Measurements from ENCODE around the gene PPIC. TPM values are rescaled to one million over a fixed set of nuclear protein-coding genes. Genes with fewer than 3 reads are reported as not detected.

The PPIC gene
- total RNA-seq, 1 donor from 2014 or later, result 13.6 TPM

GRCh38 chr5:123014689-123015088 is 21.8 kb downstream of the PPIC start:
- no peak overlapping the region for H3K27ac ChIP-seq (ENCODE audit: low read depth, low read length)
- H3K27me3 ChIP-seq (ENCODE audit: control insufficient read depth in 3 of 3, insufficient read depth in 3 of 3, low read length in 3 of 3), result no peaks in the 10 kb centered on the region
- H3K9ac ChIP-seq (ENCODE audit: low read depth in 1 of 3, low read length in 3 of 3), result no peak overlapping the region
- H3K4me3 ChIP-seq (ENCODE audit: low read length in 3 of 3), result no peak overlapping the region
- no peaks in the 10 kb centered on the region for H3K36me3 ChIP-seq (ENCODE audit: control insufficient read depth in 3 of 3, insufficient read depth in 3 of 3, low read length in 3 of 3)
- no peaks in the 10 kb centered on the region for H3K4me1 ChIP-seq (ENCODE audit: control insufficient read depth in 3 of 3, insufficient read depth in 3 of 3, low read length in 3 of 3)
- no peaks in the 10 kb centered on the region for H3K9me3 ChIP-seq (ENCODE audit: control insufficient read depth in 3 of 3, low read length in 3 of 3)

- no peak overlapping the region for H3K4me3 ChIP-seq (ENCODE audit: low read length in 3 of 3)
- H3K36me3 ChIP-seq (ENCODE audit: control insufficient read depth in 3 of 3, insufficient read depth in 3 of 3, low read length in 3 of 3), result no peaks in the 10 kb centered on the region
- H3K9me3 ChIP-seq (ENCODE audit: control insufficient read depth in 3 of 3, low read length in 3 of 3), result no peaks in the 10 kb centered on the region
- H3K27me3 ChIP-seq (ENCODE audit: control insufficient read depth in 3 of 3, insufficient read depth in 3 of 3, low read length in 3 of 3), result no peaks in the 10 kb centered on the region
- H3K9ac ChIP-seq (ENCODE audit: low read depth in 1 of 3, low read length in 3 of 3), result no peak overlapping the region
- no peak overlapping the region for H3K27ac ChIP-seq (ENCODE audit: low read depth, low read length)
- H3K4me1 ChIP-seq (ENCODE audit: control insufficient read depth in 3 of 3, insufficient read depth in 3 of 3, low read length in 3 of 3), result no peaks in the 10 kb centered on the region
Observed at GRCh38 chr5:123012321-123012720, 24.2 kb downstream of the PPIC start.

GRCh38 chr5:123007754-123008153 is 28.8 kb downstream of the PPIC start:
- Histone ChIP-seq H3K4me1 (ENCODE audit: control insufficient read depth in 3 of 3, insufficient read depth in 3 of 3, low read length in 3 of 3) (no peaks in the 10 kb centered on the region), H3K9me3 (ENCODE audit: control insufficient read depth in 3 of 3, low read length in 3 of 3) (no peaks in the 10 kb centered on the region), H3K27ac (ENCODE audit: low read depth, low read length) (no peak overlapping the region), H3K4me3 (ENCODE audit: low read length in 3 of 3) (no peak overlapping the region), H3K27me3 (ENCODE audit: control insufficient read depth in 3 of 3, insufficient read depth in 3 of 3, low read length in 3 of 3) (no peaks in the 10 kb centered on the region), H3K9ac (ENCODE audit: low read depth in 1 of 3, low read length in 3 of 3) (no peak overlapping the region), H3K36me3 (ENCODE audit: control insufficient read depth in 3 of 3, insufficient read depth in 3 of 3, low read length in 3 of 3) (peaks cover 2 to 5% (median 3%) of the 10 kb centered on the region in 3 donors)

- Histone ChIP-seq H3K4me1 (ENCODE audit: control insufficient read depth in 3 of 3, insufficient read depth in 3 of 3, low read length in 3 of 3) (no peaks in the 10 kb centered on the region), H3K9me3 (ENCODE audit: control insufficient read depth in 3 of 3, low read length in 3 of 3) (no peaks in the 10 kb centered on the region), H3K4me3 (ENCODE audit: low read length in 3 of 3) (no peak overlapping the region), H3K36me3 (ENCODE audit: control insufficient read depth in 3 of 3, insufficient read depth in 3 of 3, low read length in 3 of 3) (peaks cover 2 to 5% (median 3%) of the 10 kb centered on the region in 3 donors), H3K27ac (ENCODE audit: low read depth, low read length) (no peak overlapping the region), H3K27me3 (ENCODE audit: control insufficient read depth in 3 of 3, insufficient read depth in 3 of 3, low read length in 3 of 3) (no peaks in the 10 kb centered on the region), H3K9ac (ENCODE audit: low read depth in 1 of 3, low read length in 3 of 3) (no peak overlapping the region)
Observed at GRCh38 chr5:123007182-123007581, 29.3 kb downstream of the PPIC start.

- no peak overlapping the region for H3K4me3 ChIP-seq (ENCODE audit: low read length in 3 of 3)
- H3K36me3 ChIP-seq (ENCODE audit: control insufficient read depth in 3 of 3, insufficient read depth in 3 of 3, low read length in 3 of 3), result peaks cover 2 to 5% (median 3%) of the 10 kb centered on the region in 3 donors
- H3K27ac ChIP-seq (ENCODE audit: low read depth, low read length), result no peak overlapping the region
- H3K4me1 ChIP-seq (ENCODE audit: control insufficient read depth in 3 of 3, insufficient read depth in 3 of 3, low read length in 3 of 3), result no peaks in the 10 kb centered on the region
- no peaks in the 10 kb centered on the region for H3K9me3 ChIP-seq (ENCODE audit: control insufficient read depth in 3 of 3, low read length in 3 of 3)
- no peak overlapping the region for H3K9ac ChIP-seq (ENCODE audit: low read depth in 1 of 3, low read length in 3 of 3)
- H3K27me3 ChIP-seq (ENCODE audit: control insufficient read depth in 3 of 3, insufficient read depth in 3 of 3, low read length in 3 of 3), result no peaks in the 10 kb centered on the region
Observed at GRCh38 chr5:123001808-123002207, 34.7 kb downstream of the PPIC start.

GRCh38 chr5:123000731-123001130 is 35.8 kb downstream of the PPIC start:
- Histone ChIP-seq H3K36me3 (ENCODE audit: control insufficient read depth in 3 of 3, insufficient read depth in 3 of 3, low read length in 3 of 3) (peaks cover 2 to 3% (median 3%) of the 10 kb centered on the region in 3 donors), H3K9me3 (ENCODE audit: control insufficient read depth in 3 of 3, low read length in 3 of 3) (no peaks in the 10 kb centered on the region), H3K9ac (ENCODE audit: low read depth in 1 of 3, low read length in 3 of 3) (no peak overlapping the region), H3K27me3 (ENCODE audit: control insufficient read depth in 3 of 3, insufficient read depth in 3 of 3, low read length in 3 of 3) (no peaks in the 10 kb centered on the region), H3K4me1 (ENCODE audit: control insufficient read depth in 3 of 3, insufficient read depth in 3 of 3, low read length in 3 of 3) (no peaks in the 10 kb centered on the region), H3K27ac (ENCODE audit: low read depth, low read length) (no peak overlapping the region), H3K4me3 (ENCODE audit: low read length in 3 of 3) (no peak overlapping the region)

GRCh38 chr5:122999947-123000563 is 36.5 kb downstream of the PPIC start:
- H3K9ac ChIP-seq (ENCODE audit: low read depth in 1 of 3, low read length in 3 of 3), result no peak overlapping the region
- H3K27ac ChIP-seq (ENCODE audit: low read depth, low read length), result no peak overlapping the region
- H3K4me1 ChIP-seq (ENCODE audit: control insufficient read depth in 3 of 3, insufficient read depth in 3 of 3, low read length in 3 of 3), result no peaks in the 10 kb centered on the region
- peaks cover 2 to 3% (median 3%) of the 10 kb centered on the region in 3 donors for H3K36me3 ChIP-seq (ENCODE audit: control insufficient read depth in 3 of 3, insufficient read depth in 3 of 3, low read length in 3 of 3)
- H3K27me3 ChIP-seq (ENCODE audit: control insufficient read depth in 3 of 3, insufficient read depth in 3 of 3, low read length in 3 of 3), result no peaks in the 10 kb centered on the region
- no peak overlapping the region for H3K4me3 ChIP-seq (ENCODE audit: low read length in 3 of 3)
- H3K9me3 ChIP-seq (ENCODE audit: control insufficient read depth in 3 of 3, low read length in 3 of 3), result no peaks in the 10 kb centered on the region

- H3K9me3 ChIP-seq (ENCODE audit: control insufficient read depth in 3 of 3, low read length in 3 of 3), result no peaks in the 10 kb centered on the region
- no peaks in the 10 kb centered on the region for H3K36me3 ChIP-seq (ENCODE audit: control insufficient read depth in 3 of 3, insufficient read depth in 3 of 3, low read length in 3 of 3)
- no peaks in the 10 kb centered on the region for H3K27me3 ChIP-seq (ENCODE audit: control insufficient read depth in 3 of 3, insufficient read depth in 3 of 3, low read length in 3 of 3)
- no peak overlapping the region for H3K4me3 ChIP-seq (ENCODE audit: low read length in 3 of 3)
- no peak overlapping the region for H3K27ac ChIP-seq (ENCODE audit: low read depth, low read length)
- no peaks in the 10 kb centered on the region for H3K4me1 ChIP-seq (ENCODE audit: control insufficient read depth in 3 of 3, insufficient read depth in 3 of 3, low read length in 3 of 3)
- H3K9ac ChIP-seq (ENCODE audit: low read depth in 1 of 3, low read length in 3 of 3), result no peak overlapping the region
Observed at GRCh38 chr5:122997294-122997693, 39.2 kb downstream of the PPIC start.

- no peaks in the 10 kb centered on the region for H3K27me3 ChIP-seq (ENCODE audit: control insufficient read depth in 3 of 3, insufficient read depth in 3 of 3, low read length in 3 of 3)
- H3K9ac ChIP-seq (ENCODE audit: low read depth in 1 of 3, low read length in 3 of 3), result peak overlapping the region in 1 of 3 donors; percentile 24
- no peaks in the 10 kb centered on the region for H3K9me3 ChIP-seq (ENCODE audit: control insufficient read depth in 3 of 3, low read length in 3 of 3)
- no peaks in the 10 kb centered on the region for H3K4me1 ChIP-seq (ENCODE audit: control insufficient read depth in 3 of 3, insufficient read depth in 3 of 3, low read length in 3 of 3)
- H3K27ac ChIP-seq (ENCODE audit: low read depth, low read length), result no peak overlapping the region
- H3K4me3 ChIP-seq (ENCODE audit: low read length in 3 of 3), result no peak overlapping the region
- H3K36me3 ChIP-seq (ENCODE audit: control insufficient read depth in 3 of 3, insufficient read depth in 3 of 3, low read length in 3 of 3), result no peaks in the 10 kb centered on the region
Observed at GRCh38 chr5:122996091-122996490, 40.4 kb downstream of the PPIC start.

- H3K4me3 ChIP-seq (ENCODE audit: low read length in 3 of 3), result no peak overlapping the region
- no peaks in the 10 kb centered on the region for H3K4me1 ChIP-seq (ENCODE audit: control insufficient read depth in 3 of 3, insufficient read depth in 3 of 3, low read length in 3 of 3)
Observed at GRCh38 chr5:122985954-122986721, 50.4 kb downstream of the PPIC start.

More at GRCh38 chr5:122985954-122986721, 50.4 kb downstream of the PPIC start:
- Histone ChIP-seq H3K27ac (ENCODE audit: low read depth, low read length) (no peak overlapping the region), H3K27me3 (ENCODE audit: control insufficient read depth in 3 of 3, insufficient read depth in 3 of 3, low read length in 3 of 3) (no peaks in the 10 kb centered on the region), H3K9ac (ENCODE audit: low read depth in 1 of 3, low read length in 3 of 3) (no peak overlapping the region), H3K9me3 (ENCODE audit: control insufficient read depth in 3 of 3, low read length in 3 of 3) (no peaks in the 10 kb centered on the region), H3K36me3 (ENCODE audit: control insufficient read depth in 3 of 3, insufficient read depth in 3 of 3, low read length in 3 of 3) (peaks cover 0 to 3% (median 0%) of the 10 kb centered on the region in 3 donors)
